ENCODE results near the gene MCCC2. TPM values are rescaled to one million over a fixed set of nuclear protein-coding genes. Genes with fewer than 3 reads are reported as not detected.
"Not testable (repeated sequence)": the region's sequence is repeated elsewhere in the genome, so short reads cannot be mapped to it uniquely, and the experiment has no call there.

The MCCC2 gene
- total and polyA plus RNA-seq, 2 donors (not counting 1 experiment from before 2014, with no cell fraction given): 25.7 to 49.7 TPM

GRCh38 chr5:71569748-71570509 is 17.2 kb upstream of the MCCC2 start:
- ChIA-PET POLR2A (no interaction called here), CTCF (no interaction called here)
- no peaks in the 10 kb centered on the region for H3K9me3 ChIP-seq (ENCODE audit: control extremely low read depth in 1 of 3, control insufficient read depth in 2 of 3, insufficient read depth in 1 of 3, low read length in 2 of 3)
- H3K4me1 ChIP-seq (ENCODE audit: control insufficient read depth in 2 of 2, insufficient read depth in 2 of 2, low read length in 2 of 2): no peaks in the 10 kb centered on the region
- intact Hi-C loops (cut with micrococcal nuclease): no loop called here
- no peak overlapping the region for H3K27ac ChIP-seq (ENCODE audit: low read length in 2 of 2)
- H3K36me3 ChIP-seq (replicated peaks in 1 of 2; ENCODE audit: control extremely low read depth in 1 of 2, control insufficient read depth in 1 of 2, extremely low read depth in 1 of 2, insufficient read depth in 2 of 2, low read length in 1 of 2): peaks cover 1 to 14% of the 10 kb centered on the region in 2 experiments
- no peaks in the 10 kb centered on the region for H3K27me3 Mint-ChIP-seq
- no peak overlapping the region for H3K4me2 ChIP-seq (replicated peaks; ENCODE audit: low read depth, low read length, poor library complexity, severe bottlenecking)
- ATAC-seq (ENCODE audit: low read depth): no peak
- TF ChIP-seq EZH2 (IDR thresholded peaks at IDR 0.05; ENCODE audit: borderline replicate concordance, insufficient read depth, low read depth, low read length, poor library complexity, severe bottlenecking) (no peak), CTCF (IDR thresholded peaks at IDR 0.05) (no peak)
- H3K27ac Mint-ChIP-seq: no peak overlapping the region
- H3K4me3 ChIP-seq (ENCODE audit: control extremely low read depth in 1 of 5, extremely low read depth in 1 of 5, insufficient read depth in 1 of 5, low read depth in 2 of 5, low read length in 4 of 5): no peak overlapping the region
- WGBS (ENCODE audit: insufficient coverage): 100% methylated on average over 1 of the region's 5 CpGs
- no peak overlapping the region for H2AFZ ChIP-seq (ENCODE audit: insufficient read depth, low read depth, low read length, poor library complexity, severe bottlenecking)
- H3K4me1 Mint-ChIP-seq: no peaks in the 10 kb centered on the region
- H3K9me3 Mint-ChIP-seq (ENCODE audit: insufficient read depth): no peaks in the 10 kb centered on the region
- no peaks in the 10 kb centered on the region for H3K79me2 ChIP-seq (ENCODE audit: control insufficient read depth, insufficient read depth, low read length)
- H3K4me3 Mint-ChIP-seq: no peak overlapping the region
- no peaks in the 10 kb centered on the region for H4K20me1 ChIP-seq (ENCODE audit: control insufficient read depth, insufficient read depth, low read length, poor library complexity, severe bottlenecking)
- DNase-seq: no peak
- no peak overlapping the region for H3K9ac ChIP-seq (ENCODE audit: low read length)
- H3K27me3 ChIP-seq (replicated peaks in 1 of 4; ENCODE audit: control extremely low read depth in 1 of 4, control insufficient read depth in 3 of 4, insufficient read depth in 4 of 4, low read length in 3 of 4): no peaks in the 10 kb centered on the region

GRCh38 chr5:71571811-71572210 is 15.3 kb upstream of the MCCC2 start:
- DNase-seq; ATAC-seq (ENCODE audit: low read depth); H2AFZ ChIP-seq (ENCODE audit: insufficient read depth, low read depth, low read length, poor library complexity, severe bottlenecking); CTCF ChIA-PET; H3K27me3 ChIP-seq (replicated peaks in 1 of 4; ENCODE audit: control extremely low read depth in 1 of 4, control insufficient read depth in 3 of 4, insufficient read depth in 4 of 4, low read length in 3 of 4); H3K27ac Mint-ChIP-seq; intact Hi-C loops (cut with micrococcal nuclease); H3K9ac ChIP-seq (ENCODE audit: low read length); H3K4me3 Mint-ChIP-seq; H3K27me3 Mint-ChIP-seq; H3K9me3 Mint-ChIP-seq (ENCODE audit: insufficient read depth); H3K4me3 ChIP-seq (ENCODE audit: control extremely low read depth in 1 of 5, extremely low read depth in 1 of 5, insufficient read depth in 1 of 5, low read depth in 2 of 5, low read length in 4 of 5); H3K4me2 ChIP-seq (replicated peaks; ENCODE audit: low read depth, low read length, poor library complexity, severe bottlenecking); POLR2A ChIA-PET; H3K4me1 Mint-ChIP-seq; H3K36me3 ChIP-seq (replicated peaks in 1 of 2; ENCODE audit: control extremely low read depth in 1 of 2, control insufficient read depth in 1 of 2, extremely low read depth in 1 of 2, insufficient read depth in 2 of 2, low read length in 1 of 2); H3K79me2 ChIP-seq (ENCODE audit: control insufficient read depth, insufficient read depth, low read length); H4K20me1 ChIP-seq (ENCODE audit: control insufficient read depth, insufficient read depth, low read length, poor library complexity, severe bottlenecking); H3K9me3 ChIP-seq (ENCODE audit: control extremely low read depth in 1 of 3, control insufficient read depth in 2 of 3, insufficient read depth in 1 of 3, low read length in 2 of 3); H3K27ac ChIP-seq (ENCODE audit: low read length in 2 of 2); H3K4me1 ChIP-seq (ENCODE audit: control insufficient read depth in 2 of 2, insufficient read depth in 2 of 2, low read length in 2 of 2): not testable (repeated sequence)
- 100% methylated on average over 3 of the region's 7 CpGs for WGBS (ENCODE audit: insufficient coverage)

Data from B cell (primary cell).